Cortex of kidney (tissue), 1 donor: ENCODE results near the gene TMEM214.

Source experiments
- DNase-seq: peaks from one replicate; lab custom pipeline; 2025; lab: John Stamatoyannopoulos, UW

TMEM214 gene

GRCh38 chr2:27010139-27010538, 22.6 kb upstream of the TMEM214 start:
- no peak for DNase-seq

GRCh38 chr2:27013738-27014137, 19.0 kb upstream of the TMEM214 start:
- DNase-seq: no peak

DNA sequence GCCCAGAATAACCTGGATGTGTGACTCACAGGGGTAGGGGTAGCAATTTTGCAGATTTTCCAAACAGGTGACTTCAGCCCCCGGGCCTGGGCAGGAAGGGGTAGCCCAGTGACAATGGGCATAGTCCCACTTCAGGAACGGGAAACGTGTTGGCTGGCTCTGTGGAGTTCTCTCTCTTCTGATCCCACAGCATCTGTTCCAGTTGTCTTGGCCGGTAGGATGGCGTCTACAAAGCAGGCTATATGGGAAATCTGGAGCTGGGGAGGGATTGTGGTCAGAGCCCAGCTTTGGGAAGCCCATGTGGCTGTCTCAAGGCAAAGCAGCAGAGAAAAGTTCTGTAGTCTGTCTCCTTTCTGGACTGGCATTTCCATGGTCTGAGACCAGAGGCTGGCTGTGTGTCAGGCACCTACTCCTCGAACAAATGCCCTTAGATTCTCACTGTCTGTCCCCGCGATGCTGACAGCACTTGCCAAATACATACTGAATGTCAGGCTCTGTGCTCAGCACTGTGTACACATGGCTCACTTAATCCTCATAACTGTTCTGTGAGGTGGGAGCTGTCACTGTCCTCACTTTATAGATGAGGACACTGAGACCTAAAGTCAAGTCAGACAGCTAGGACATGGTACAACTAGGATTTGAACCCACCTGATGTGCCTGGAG, 17.9 kb upstream of the TMEM214 start:
- DNase-seq: no peak

GRCh38 chr2:27016801-27017325, 15.9 kb upstream of the TMEM214 start:
- no peak for DNase-seq

DNA sequence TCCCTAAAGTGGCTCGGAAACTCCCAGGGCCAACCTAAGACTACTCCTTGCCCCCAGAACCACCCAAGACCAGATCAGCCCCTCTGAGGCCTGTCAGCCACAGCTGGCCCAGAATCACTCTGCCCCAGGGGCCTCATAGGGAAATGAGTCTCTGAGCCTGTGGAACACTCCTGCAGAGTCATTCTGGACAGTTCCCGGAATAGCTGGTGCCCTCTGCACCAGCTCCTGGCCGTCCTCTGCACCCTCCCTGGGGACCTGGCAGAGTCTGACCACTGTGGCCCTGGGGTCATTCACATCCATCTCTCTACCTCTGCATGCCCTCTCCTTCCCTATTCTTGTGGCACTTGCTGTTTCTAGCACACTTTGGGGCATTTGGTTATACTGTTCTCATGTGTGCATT, 14.6 kb upstream of the TMEM214 start:
- no peak for DNase-seq

DNA sequence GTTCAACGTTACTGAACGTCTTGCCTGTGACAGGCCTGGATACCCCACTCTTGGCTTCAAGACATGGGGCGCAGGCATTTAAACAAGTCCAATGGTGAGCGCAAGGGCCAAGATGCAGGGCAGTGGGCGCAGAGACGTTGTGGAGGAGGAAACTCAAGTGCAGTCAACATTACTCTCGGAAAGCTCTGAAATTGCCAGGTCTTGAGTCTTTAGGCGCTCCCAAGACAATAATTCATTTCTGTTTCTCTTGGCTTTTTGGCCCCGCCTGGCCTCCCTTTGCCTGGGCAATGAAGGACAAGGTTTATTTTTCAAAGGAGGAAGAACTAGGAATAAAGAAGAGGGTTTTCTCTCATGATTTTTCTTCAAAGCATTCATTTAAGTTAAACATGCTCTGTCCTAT, 13.3 kb upstream of the TMEM214 start:
- DNase-seq: no peak

GRCh38 chr2:27019931-27020855, 12.6 kb upstream of the TMEM214 start:
- no peak for DNase-seq

GRCh38 chr2:27021253-27022049, 11.3 kb upstream of the TMEM214 start:
- no peak for DNase-seq

- no peak for DNase-seq
Measured at GRCh38 chr2:27023740-27024139, 9.0 kb upstream of the TMEM214 start.

- DNase-seq: no peak
Measured at GRCh38 chr2:27024188-27024587, 8.6 kb upstream of the TMEM214 start.

DNA sequence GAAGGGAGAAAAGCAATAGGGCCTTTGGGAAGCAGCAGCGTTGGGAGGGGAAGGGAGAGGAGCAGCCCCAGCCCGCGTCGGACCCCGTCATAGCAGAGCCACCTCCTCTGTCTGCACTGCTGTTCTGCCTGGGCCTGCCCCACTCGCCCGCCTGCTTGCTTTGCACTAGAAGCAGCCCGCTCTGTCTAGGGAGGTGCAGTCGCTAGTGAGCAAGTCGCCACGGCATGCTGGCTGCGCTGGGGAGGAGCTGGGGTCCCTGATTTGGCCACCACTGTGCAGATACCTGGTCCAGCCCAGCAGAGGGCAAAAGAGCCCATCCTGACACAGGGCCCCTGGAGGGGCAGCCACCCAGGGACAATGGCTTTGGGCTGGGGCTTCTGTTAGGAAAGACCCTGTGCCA, 8.0 kb upstream of the TMEM214 start:
- DNase-seq: no peak

- no peak for DNase-seq
Measured at GRCh38 chr2:27025281-27025800, 7.4 kb upstream of the TMEM214 start.

- no peak for DNase-seq
Measured at GRCh38 chr2:27025861-27026851, 6.6 kb upstream of the TMEM214 start.

DNA sequence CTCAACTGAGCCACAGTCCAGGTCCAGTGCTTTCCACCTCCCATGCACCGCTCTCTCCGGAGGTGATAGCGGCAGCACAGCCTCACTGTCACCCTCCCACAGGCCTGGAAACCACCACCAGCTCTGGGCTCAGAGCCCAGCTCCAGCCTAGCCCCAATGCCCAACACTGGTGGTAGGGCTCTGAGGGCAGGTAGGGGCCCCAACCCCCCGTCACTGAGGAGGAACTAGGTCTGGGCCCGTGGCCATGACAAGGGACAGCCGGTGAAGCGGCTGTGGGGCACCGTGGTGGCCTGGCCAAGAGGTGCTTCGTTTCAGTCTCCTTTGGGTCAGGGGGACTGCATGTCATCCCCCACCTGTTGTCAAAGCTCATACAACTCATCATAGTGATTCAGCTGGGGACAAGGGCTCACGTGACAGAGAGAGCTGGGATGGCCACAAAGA, 5.5 kb upstream of the TMEM214 start:
- no peak for DNase-seq

- no peak for DNase-seq
Measured at GRCh38 chr2:27029051-27029450, 3.7 kb upstream of the TMEM214 start.

- no peak for DNase-seq
Measured at GRCh38 chr2:27033253-27033852, 588 bp downstream of the TMEM214 start.

GRCh38 chr2:27038012-27038411, 5.2 kb downstream of the TMEM214 start:
- no peak for DNase-seq

GRCh38 chr2:27038631-27039339, 6.0 kb downstream of the TMEM214 start:
- DNase-seq: no peak

DNA sequence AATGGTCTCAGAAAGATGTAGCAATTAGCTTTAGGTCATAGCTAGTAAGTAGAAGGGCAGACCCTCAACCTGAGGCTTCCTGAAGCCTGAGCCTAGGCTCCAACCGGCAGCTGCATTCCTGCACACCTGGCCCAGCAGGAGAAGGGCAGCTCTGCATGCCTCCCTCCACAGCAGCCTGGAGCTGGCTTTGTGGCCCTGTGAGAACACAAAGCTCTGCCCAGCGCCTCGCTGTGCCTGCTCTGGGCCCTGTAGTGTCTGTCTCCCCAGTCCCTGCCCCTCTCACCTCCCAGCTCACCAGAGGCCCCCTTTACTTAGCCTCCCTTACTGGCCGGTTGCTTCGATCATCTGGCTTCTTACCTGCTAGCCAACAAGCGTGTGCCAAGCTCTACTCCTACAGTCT, 6.7 kb downstream of the TMEM214 start:
- DNase-seq: no peak

GRCh38 chr2:27039871-27040270, 7.1 kb downstream of the TMEM214 start:
- no peak for DNase-seq
